K562 (cell line): ENCODE results near the gene CDC45. TPM values are rescaled to one million over a fixed set of nuclear protein-coding genes. Genes with fewer than 3 reads are reported as not detected.
A peak's percentile ranks its signal among the peaks of the same experiment; 100 is the strongest.

Experiments used
- ATF1 ChIP-seq, 2 experiments: fragments of 450-650 bp in 1 of 2; IDR thresholded peaks; 2 replicates each; pipeline ENCODE4 v1.6.1; 2016; ENCODE audit warnings: missing compliant biosample characterization in 1 of 2, missing genetic modification characterization in 1 of 2
- ATF2 ChIP-seq: sonication (generic); formaldehyde crosslinking; IDR thresholded peaks from 2 replicates; pipeline ENCODE4 v1.8.1; 2022; ENCODE audit warnings: missing genetic modification reagents
- ATF3 ChIP-seq, 2 experiments: fragments of 450-650 bp in 1 of 2; sonication (generic) in 1 of 2; formaldehyde crosslinking in 1 of 2; IDR thresholded peaks in 1 of 2; conservative IDR thresholded peaks in 1 of 2; 2 replicates each; pipeline versions ENCODE4 v1.6.1 to v1.8.1; 2016 to 2023; ENCODE audit warnings: mild to moderate bottlenecking in 2 of 2, moderate library complexity in 2 of 2, inconsistent platforms in 1 of 2, missing genetic modification reagents in 1 of 2
- DLX4 ChIP-seq: fragments of 250-450 bp; sonication (Bioruptor Pico); IDR thresholded peaks from 2 replicates; pipeline ENCODE4 v1.6.1; 2021; ENCODE audit warnings: mild to moderate bottlenecking
- HDAC6 ChIP-seq: IDR thresholded peaks from 2 replicates; pipeline ENCODE4 v1.6.1; 2012; ENCODE audit warnings: low read depth, mild to moderate bottlenecking, control low read depth, inconsistent platforms, low read length, moderate library complexity
- HNRNPLL ChIP-seq: fragments of 200-400 bp; formaldehyde crosslinking; IDR thresholded peaks from 2 replicates; pipeline ENCODE4 v1.6.1; 2017; ENCODE audit warnings: low read length, low read depth, mild to moderate bottlenecking; ENCODE audit not compliant: poor library complexity, severe bottlenecking
- HOMEZ ChIP-seq: fragments of 250-450 bp; sonication (Bioruptor Pico); IDR thresholded peaks from 2 replicates; pipeline ENCODE4 v1.4.0; 2020; ENCODE audit warnings: mild to moderate bottlenecking, moderate library complexity
- IRF2 ChIP-seq: sonication (generic); formaldehyde crosslinking; IDR thresholded peaks from 2 replicates; pipeline ENCODE4 v1.8.1; 2022; ENCODE audit warnings: mild to moderate bottlenecking, missing genetic modification reagents
- KHSRP ChIP-seq: fragments of 450-650 bp; IDR thresholded peaks from 2 replicates; pipeline ENCODE4 v1.6.1; 2017
- PML ChIP-seq: IDR thresholded peaks from 2 replicates; pipeline ENCODE4 v1.6.1; 2012; ENCODE audit warnings: low read length, inconsistent platforms
- RCOR1 ChIP-seq, 2 experiments: IDR thresholded peaks; 2 replicates each; pipeline ENCODE4 v1.6.1; 2012; ENCODE audit warnings: low read depth in 2 of 2, low read length in 2 of 2, borderline replicate concordance in 1 of 2, improper control_type of control experiment in 1 of 2
- TBL1XR1 ChIP-seq, 2 experiments: IDR thresholded peaks; 2 replicates each; pipeline ENCODE4 v1.6.1; 2012; ENCODE audit warnings: improper control_type of control experiment in 2 of 2, low read length in 2 of 2, mild to moderate bottlenecking in 1 of 2
- ZKSCAN8 ChIP-seq: fragments of 200-800 bp; sonication (Bioruptor generic); IDR thresholded peaks from 2 replicates; pipeline ENCODE4 v1.6.1; 2016; ENCODE audit warnings: missing genetic modification characterization, missing compliant biosample characterization
- polyA plus RNA-seq, 8 experiments: library from polyadenylated mRNA; depleted of rRNA in 4 of 8; stranded (reverse) in 5 of 8; unstranded in 3 of 8; fragments of >200 nt; fragmentation: Nextera tagmentation in 2 of 8; fragmentation: Illumina TruSeq in 1 of 8; extraction: Ambion mirVana in 2 of 8; extraction: Trizol in 1 of 8; gene quantifications; 2 replicates each; pipeline versions ENCODE4 v1.2.1 to v1.2.3, GENCODE V29; 2011 to 2014; ENCODE audit warnings: inconsistent platforms in 1 of 8, missing spikeins in 1 of 8
- total RNA-seq, 7 experiments: library from RNA; depleted of rRNA in 6 of 7; stranded (reverse); fragments of >200 nt in 6 of 7; fragmentation: Illumina TruSeq in 2 of 7; extraction: Trizol in 2 of 7; gene quantifications; 2 replicates each; pipeline versions ENCODE4 v1.2.1 to v1.2.3, GENCODE V29; 2011 to 2021; ENCODE audit warnings: low replicate concordance in 1 of 7
- TF ChIP-seq, protein P1 (sequence below): sonication (generic); formaldehyde crosslinking; IDR thresholded peaks from 2 replicates; pipeline ENCODE4 v1.8.1; 2023; ENCODE audit warnings: mild to moderate bottlenecking, missing genetic modification reagents, moderate library complexity
- TF ChIP-seq, protein P2 (sequence below): sonication (generic); formaldehyde crosslinking; IDR thresholded peaks from 2 replicates; pipeline ENCODE4 v1.8.1; 2023; ENCODE audit warnings: mild to moderate bottlenecking, missing genetic modification reagents

CDC45 gene
- total and polyA plus RNA-seq, 9 of the 15 experiments (the other 6 are each of a cell fraction or from before 2014, with no cell fraction given): 251 to 580 (median 410) TPM

- TF ChIP-seq ATF1 (CRISPR knock-in tag; IDR thresholded peaks at IDR 0.05) (0 out of 2 replicates have a peak, but pooled peaks have one; percentile 1), ATF1 (tag; IDR thresholded peaks at IDR 0.05) (no peak), IRF2 (CRISPR knock-in tag) (peak; percentile 88; the same call in 1 of the 2 replicates), RCOR1 (IDR thresholded peaks at IDR 0.05; ENCODE audit: borderline replicate concordance in 1 of 2, low read depth in 2 of 2, low read length in 2 of 2) (no peak), PML (0 out of 2 replicates have a peak, but pooled peaks have one; percentile 31), HOMEZ (CRISPR knock-in tag) (no peak), DLX4 (CRISPR knock-in tag) (no peak), ATF2 (CRISPR knock-in tag) (0 out of 2 replicates have a peak, but pooled peaks have one; percentile 4), KHSRP (no peak), TBL1XR1 (IDR thresholded peaks at IDR 0.05; ENCODE audit: low read length in 2 of 2) (peak in 1 of 2 experiments; percentile 33; a peak in 1 of 4 replicates), HDAC6 (0 out of 2 replicates have a peak, but pooled peaks have one; percentile 8), HNRNPLL (no peak), ATF3 (IDR thresholded peaks at IDR 0.05) (no peak), ATF3 (CRISPR knock-in tag; conservative IDR thresholded peaks at IDR 0.05) (0 out of 2 replicates have a peak, but pooled peaks have one; percentile 48), ZKSCAN8 (no peak)
- TF ChIP-seq, protein P1, sequence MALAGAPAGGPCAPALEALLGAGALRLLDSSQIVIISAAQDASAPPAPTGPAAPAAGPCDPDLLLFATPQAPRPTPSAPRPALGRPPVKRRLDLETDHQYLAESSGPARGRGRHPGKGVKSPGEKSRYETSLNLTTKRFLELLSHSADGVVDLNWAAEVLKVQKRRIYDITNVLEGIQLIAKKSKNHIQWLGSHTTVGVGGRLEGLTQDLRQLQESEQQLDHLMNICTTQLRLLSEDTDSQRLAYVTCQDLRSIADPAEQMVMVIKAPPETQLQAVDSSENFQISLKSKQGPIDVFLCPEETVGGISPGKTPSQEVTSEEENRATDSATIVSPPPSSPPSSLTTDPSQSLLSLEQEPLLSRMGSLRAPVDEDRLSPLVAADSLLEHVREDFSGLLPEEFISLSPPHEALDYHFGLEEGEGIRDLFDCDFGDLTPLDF: peak; percentile 59; the same call in 1 of the 2 replicates
- TF ChIP-seq, protein P2, sequence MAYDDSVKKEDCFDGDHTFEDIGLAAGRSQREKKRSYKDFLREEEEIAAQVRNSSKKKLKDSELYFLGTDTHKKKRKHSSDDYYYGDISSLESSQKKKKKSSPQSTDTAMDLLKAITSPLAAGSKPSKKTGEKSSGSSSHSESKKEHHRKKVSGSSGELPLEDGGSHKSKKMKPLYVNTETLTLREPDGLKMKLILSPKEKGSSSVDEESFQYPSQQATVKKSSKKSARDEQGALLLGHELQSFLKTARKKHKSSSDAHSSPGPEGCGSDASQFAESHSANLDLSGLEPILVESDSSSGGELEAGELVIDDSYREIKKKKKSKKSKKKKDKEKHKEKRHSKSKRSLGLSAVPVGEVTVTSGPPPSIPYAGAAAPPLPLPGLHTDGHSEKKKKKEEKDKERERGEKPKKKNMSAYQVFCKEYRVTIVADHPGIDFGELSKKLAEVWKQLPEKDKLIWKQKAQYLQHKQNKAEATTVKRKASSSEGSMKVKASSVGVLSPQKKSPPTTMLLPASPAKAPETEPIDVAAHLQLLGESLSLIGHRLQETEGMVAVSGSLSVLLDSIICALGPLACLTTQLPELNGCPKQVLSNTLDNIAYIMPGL (CRISPR knock-in tag): peak; percentile 19; the same call in 1 of the 2 replicates
Observed at GRCh38 chr22:19504900-19505734, 25.4 kb downstream of the CDC45 start (continued).
